T47D (cell line): Measurements from ENCODE around the gene CTBP1.

ENCODE experiments used
- DNase-seq, 2 experiments: peaks; one replicate each; pipeline versions ENCODE4 v3.0.0 to v3.0.0-alpha.2; 2011 to 2012; ENCODE audit warnings: low read depth in 1 of 2, low spot score in 1 of 2
- JUND ChIP-seq: IDR thresholded peaks from 2 replicates; pipeline ENCODE4 v1.6.1; 2012; ENCODE audit warnings: low read depth
- in situ Hi-C: cut with HindIII; loops from 2 replicates; pipeline ENCODE4 v1.10.0; 2016; ENCODE audit warnings: low sequenced_read_pairs, low pct_unique_long_range_greater_than_20kb

CTBP1 gene

DNA sequence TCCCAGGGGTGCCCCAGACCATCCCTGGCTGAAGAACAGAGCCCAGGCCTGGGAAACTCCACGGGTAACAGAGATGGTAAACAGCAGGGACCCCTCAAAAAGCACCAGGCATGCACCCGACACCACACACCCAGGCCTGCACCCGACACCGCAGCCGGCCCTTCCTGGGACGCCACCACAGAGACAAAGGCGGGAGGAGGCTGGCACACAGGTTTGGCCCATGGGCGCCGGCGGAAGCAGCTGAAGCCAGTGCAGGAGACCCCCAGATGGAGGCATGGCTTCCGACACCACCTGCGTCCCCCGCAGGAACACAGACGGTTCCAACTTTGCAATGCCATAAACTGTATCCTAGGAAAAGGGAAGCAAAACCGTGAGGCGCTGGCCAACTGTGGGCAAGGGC lies 22.3 kb downstream of the CTBP1 start:
- DNase-seq, result no peak
- no peak for TF ChIP-seq JUND
- in situ Hi-C loops, result no loop called here

DNA sequence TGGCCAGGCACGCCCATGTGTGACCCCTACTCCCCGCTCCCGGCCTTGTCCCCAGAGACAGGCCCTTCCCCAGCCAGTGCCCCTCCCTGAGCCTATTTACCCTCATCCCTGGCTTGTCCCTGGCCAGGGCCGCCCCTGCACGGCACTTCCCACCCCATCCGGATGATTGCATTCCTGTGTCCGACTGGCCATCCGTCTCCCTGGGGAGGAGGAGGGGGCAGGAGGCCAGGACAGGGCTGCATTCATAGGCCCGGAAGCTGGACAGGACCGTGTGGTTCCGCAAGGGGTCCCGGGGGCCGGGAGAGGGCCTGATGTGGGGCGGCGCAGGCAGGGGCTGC lies 22.8 kb downstream of the CTBP1 start:
- in situ Hi-C loops, result no loop called here
- TF ChIP-seq JUND, result no peak

DNA sequence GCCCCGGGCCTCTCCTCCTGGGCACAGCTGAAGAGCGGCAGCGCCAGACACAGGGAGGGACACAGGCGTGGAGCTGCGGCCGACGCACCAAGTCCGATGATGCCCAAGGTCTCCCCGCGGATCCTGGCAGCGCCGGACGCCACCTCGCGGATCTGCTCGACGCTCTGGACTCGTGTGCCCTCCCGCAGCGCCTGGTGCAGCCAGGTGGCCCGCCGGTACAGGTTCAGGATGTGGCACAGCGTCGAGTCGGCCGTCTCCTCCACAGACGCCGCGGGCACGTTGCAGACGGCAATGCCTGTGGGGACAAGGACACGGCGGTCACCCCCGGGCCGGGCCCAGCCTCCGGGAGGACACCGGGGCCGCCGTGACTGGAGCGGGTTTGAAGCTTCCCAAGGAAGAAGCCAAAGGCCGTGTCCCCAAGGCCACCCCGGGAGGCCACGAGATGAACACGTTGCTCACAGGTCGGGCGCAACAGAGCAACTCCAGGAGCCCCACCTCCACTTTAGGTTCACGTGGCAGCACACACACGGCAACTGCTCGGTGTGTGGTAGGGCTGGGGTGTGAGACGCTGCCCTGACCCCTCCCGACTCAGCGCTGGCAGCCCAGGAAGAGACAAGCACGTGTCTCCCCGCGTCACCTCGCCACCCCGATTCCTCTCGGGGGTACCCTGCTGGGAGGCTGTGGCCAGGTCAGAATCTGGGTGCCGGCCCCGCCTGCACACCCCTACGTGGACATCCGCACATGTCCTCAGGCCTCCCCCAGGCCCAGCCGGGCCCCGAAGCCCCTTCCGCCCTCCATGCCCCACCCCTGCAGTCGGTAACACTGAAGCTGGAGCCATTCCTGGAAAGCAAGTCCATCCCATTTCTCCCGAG lies 23.4 kb downstream of the CTBP1 start:
- TF ChIP-seq JUND, result no peak
- DNase-seq, result no peak
- in situ Hi-C loops, result no loop called here

More for the DNA sequence above, 22.8 kb downstream of the CTBP1 start:
- DNase-seq, result no peak

DNA sequence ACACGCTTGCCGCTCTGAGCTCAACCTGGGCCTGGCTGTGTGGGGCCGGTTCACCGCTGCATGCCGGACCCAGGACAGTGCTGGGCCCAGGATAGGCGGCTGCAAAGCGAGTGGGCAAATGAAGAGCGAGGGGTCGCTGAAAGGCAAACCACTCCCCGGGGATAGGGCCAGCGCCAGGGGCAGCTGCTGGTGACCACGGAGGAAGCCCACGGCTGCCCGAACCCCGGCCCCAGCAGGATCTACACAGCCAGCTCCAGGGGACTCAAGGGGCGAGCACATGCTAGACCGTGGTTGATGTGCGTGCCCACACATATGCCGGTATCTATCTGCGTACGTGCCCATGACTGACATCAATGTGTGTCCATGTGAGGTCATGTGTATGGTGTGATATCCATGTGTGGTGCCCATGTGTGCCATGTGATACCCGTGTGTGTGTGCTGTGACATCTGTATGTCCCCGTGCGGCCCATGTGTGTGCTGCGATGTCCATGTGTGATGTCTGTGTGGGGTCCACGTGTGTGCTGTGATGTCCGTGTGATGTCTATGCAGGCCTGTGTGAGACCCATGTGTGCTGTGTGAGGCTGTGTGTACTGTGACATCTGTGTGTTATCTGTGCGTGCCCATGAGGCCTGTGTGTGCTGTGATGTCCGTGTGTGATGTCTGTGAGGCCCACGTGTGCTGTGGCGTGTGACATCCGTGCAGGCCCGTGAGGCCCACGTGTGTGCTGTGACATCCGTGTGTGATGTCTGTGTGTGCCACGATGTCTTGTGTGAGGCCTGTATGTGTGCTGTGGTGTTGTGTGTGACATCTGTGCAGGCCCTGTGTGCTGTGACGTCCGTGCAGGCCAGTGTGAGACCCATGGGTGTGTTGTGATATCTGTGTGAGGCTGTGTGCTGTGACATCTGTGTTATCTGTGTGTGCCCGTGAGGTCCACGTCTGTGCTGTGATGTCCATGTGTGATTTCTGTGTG lies 24.8 kb downstream of the CTBP1 start:
- in situ Hi-C loops, result no loop called here
- no peak for DNase-seq
- TF ChIP-seq JUND, result no peak

DNA sequence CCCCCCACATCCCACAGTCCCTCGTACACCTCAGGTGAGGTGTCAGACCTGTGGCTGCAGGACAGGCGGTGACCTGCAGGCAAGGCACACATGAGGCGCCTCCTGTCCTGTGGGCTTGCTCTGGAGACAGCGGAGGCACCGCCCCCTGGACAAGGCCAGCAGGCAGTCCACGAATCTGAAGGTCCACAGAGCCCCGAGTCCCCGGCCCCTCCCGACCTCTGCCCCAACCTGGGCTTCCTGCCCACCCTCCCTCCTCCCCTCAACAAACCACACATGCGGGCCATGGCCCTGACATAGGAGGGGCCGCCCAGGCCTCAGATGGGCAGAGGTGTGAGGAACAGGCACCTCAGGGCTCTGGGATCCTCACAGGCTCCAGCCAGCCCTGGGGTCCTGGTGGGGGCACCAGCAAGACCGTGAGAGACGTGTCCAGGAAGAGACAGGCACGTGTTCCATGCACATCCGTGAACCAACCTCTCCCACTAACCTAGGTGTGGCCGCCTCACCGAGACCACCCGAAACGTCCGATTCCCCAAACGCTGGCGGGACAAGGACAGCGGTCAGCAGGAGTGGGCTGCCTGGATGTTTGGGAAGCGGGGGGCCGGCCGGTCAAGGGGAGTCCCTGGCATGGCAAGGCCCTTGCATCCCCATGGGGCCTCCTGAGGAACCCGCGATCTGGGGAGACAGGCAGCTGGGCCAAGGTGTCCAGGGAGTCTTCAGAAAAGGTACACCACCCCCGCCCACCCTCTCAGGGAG lies 25.8 kb downstream of the CTBP1 start:
- in situ Hi-C loops, result no loop called here
- TF ChIP-seq JUND, result no peak
- DNase-seq, result no peak

DNA sequence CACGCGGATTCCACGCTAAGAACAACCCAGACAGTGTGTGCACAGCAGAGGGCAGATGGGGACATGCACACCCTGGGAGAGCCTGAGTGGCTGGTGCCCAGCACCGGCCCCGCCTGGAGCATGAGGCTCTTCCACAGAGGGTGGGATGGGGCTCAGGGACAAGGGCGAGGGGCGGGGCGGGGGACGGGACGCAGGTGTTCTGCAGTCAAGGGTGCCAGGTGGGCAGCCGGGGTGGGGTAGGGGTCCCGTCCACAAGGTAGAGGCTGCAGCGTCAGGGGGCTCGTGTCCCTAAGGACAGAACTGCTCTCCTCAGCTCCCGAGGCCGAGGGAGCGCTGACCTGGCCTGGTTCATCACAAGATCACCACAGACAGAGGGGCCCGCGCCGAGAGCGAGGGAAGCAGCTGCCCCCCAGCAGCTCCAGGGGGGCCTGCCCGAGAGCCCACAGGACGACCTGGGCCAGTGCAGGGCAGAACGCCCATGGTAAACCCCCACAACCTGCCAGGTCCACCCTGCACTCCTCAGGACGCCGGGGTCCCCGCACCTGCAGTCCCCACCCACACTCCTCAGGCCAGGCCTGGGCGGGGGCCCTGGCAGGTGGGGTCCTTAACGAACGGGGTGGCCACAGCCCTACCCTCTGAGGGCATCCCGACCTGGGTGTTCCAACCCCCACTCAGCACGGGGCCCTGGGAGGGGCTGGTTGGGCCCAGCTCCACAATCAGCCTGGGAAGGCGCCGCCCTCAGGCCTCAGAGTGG lies 26.7 kb downstream of the CTBP1 start:
- no peak for TF ChIP-seq JUND
- in situ Hi-C loops, result no loop called here
- no peak for DNase-seq

DNA sequence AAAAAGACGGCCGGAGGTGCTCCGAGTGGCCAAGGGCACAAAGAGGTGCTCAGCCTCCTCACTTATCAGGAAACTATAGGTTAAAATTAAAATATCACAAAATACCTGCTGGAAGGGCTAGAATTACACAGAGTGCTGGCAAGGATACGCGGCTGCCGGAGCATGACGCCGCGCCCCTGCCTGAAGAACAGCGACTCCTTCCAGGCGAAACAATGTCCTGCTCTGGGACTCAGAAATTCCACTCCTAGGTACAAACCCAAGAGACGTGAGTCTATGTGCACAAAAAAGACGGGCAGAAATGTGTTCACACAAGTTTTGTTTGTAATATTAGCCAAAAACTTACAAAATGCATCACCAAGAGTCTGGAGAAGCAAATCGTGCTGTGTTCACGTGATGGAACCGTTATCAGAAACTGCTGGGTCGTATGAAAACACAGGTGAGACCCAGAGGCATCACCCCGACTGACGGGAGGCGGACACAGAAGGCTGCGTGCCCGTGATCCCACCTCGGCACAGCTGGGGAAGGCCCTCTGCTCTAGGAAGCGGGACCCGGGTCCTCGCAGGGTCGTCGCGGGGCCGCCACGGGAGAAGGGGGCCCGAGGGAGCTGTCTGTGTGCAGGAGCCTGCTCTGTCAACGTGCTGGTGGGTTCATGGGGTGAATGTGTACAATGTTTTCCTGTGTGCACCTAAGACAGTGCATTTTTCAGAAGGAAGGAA lies 27.6 kb downstream of the CTBP1 start:
- no peak for DNase-seq
- no peak for TF ChIP-seq JUND
- in situ Hi-C loops, result no loop called here

DNA sequence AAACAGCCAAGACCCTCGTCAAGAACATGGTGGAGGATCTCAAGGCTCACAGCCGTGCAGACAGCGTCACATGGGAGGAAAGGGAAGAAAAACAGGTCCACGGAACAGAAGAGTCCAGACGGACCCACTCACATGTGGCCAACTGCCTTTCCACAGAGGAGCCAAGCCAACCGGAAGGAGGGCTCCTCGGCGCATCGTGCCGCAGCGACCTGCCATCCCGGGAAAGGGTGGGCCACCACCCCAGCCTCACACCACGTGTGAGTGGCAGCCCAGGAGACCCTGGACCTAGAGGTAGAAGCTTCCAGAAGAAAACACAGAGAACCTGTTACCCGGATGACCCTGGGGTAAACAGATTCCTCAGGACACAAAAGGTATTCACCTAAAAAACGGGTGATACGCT lies 28.4 kb downstream of the CTBP1 start:
- no peak for DNase-seq
- in situ Hi-C loops, result no loop called here
- TF ChIP-seq JUND, result no peak

DNA sequence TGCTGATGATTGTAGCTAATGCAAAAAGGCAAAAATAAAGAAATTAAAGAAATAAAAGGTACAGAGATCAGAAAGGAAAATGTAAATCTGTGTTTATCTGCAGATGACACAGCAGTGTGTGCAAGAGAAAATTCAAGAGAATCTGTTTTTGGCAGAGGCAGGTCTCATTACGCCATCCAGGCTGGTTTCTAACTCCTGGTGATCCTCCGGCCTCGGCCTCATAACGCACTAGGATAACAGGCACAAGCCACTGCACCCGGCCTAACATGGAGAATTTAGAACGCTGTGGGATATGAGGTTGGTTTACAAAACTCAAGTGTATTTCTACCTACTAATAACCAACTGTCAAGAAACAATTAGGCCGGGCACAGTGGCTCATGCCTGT lies 29.4 kb downstream of the CTBP1 start:
- no peak for DNase-seq
- TF ChIP-seq JUND, result no peak
- in situ Hi-C loops, result no loop called here

DNA sequence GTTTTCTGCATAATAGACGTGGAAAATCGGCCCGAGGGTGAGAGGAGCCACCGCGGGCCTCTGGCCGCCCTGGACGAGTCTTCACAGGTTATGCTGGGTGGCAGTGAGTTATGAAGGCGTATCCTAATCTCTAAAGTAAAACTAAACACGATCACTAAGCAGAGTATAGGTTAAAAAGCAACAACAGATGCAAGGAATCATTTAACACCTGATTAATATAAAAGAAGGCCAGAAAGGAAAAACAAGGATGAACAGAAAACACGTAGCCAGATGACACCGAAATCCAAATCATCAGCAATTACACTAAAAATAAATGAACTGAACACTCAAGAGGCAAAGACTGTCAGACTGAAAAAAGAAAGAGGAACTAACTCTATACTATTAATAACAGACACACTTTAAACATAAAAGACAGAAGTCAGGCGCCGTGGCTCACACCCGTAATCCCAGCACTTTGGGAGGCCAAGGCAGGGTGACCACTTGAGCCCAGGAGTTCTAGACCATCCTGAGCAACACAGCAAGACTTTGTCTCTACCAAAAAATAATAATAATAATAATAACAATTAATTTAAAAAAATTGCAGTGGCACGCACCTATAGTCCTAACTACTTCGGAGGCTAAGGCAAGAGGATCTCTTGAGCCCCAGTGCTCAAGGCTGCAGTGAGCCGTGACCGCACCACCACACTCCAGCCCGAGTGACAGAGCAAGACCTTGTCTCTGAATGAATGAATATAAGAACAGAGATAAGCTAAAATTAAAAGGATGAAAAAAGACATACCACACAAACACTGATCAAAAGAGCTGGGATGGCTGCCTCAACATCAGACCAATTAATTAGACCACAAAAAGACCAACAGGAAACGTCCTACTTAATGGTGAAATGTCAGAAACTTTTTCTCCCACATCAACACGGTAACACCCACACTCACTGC lies 30.0 kb downstream of the CTBP1 start:
- TF ChIP-seq JUND, result no peak
- in situ Hi-C loops, result no loop called here
- DNase-seq, result no peak
